BJ (cell line): ENCODE data around the gene MRPL10. TPM values are rescaled to one million over a fixed set of nuclear protein-coding genes. Genes with fewer than 3 reads are reported as not detected.

Experiments
- CTCF ChIA-PET: fragments of 350-600 bp; formaldehyde crosslinking; extraction: SDS; loops from one replicate; lab custom pipeline; 2021; ENCODE audit warnings: antibody characterized with exemption, inconsistent platforms; lab: Yijun Ruan, JAX
- POLR2A ChIA-PET: fragments of 300-600 bp; sonication (Branson Sonifier 250); formaldehyde crosslinking; extraction: SDS; loops from one replicate; lab custom pipeline; 2021; ENCODE audit warnings: antibody characterized with exemption; lab: Charles Lee
- DNase-seq: peaks from one replicate; pipeline ENCODE4 v3.0.0-alpha.2; 2011; ENCODE audit warnings: low read depth
- H3K27me3 ChIP-seq: 2 replicates; pipeline ENCODE4 v1.6.0; 2011; ENCODE audit warnings: low read length; ENCODE audit not compliant: control insufficient read depth, insufficient read depth
- H3K36me3 ChIP-seq: 2 replicates; pipeline ENCODE4 v1.5.1; 2011; ENCODE audit warnings: low read length; ENCODE audit not compliant: control insufficient read depth, insufficient read depth
- H3K4me3 ChIP-seq: 2 replicates; pipeline ENCODE4 v1.5.1; 2011; ENCODE audit warnings: low read depth, mild to moderate bottlenecking, control low read depth, low read length
- polyA plus RNA-seq: library from polyadenylated mRNA; depleted of rRNA; stranded (reverse); fragments of >200 nt; gene quantifications from 2 replicates; pipeline ENCODE4 v1.2.3, GENCODE V29; 2011
- TF ChIP-seq, protein P1 (sequence below): IDR thresholded peaks from 2 replicates; pipeline ENCODE4 v1.5.1; 2011; ENCODE audit warnings: low read depth, mild to moderate bottlenecking, control low read depth, inconsistent platforms, low read length, moderate library complexity; ENCODE audit not compliant: insufficient read depth

Gene MRPL10
- polyA plus RNA-seq, 1 experiment: 59.2 TPM

DNA sequence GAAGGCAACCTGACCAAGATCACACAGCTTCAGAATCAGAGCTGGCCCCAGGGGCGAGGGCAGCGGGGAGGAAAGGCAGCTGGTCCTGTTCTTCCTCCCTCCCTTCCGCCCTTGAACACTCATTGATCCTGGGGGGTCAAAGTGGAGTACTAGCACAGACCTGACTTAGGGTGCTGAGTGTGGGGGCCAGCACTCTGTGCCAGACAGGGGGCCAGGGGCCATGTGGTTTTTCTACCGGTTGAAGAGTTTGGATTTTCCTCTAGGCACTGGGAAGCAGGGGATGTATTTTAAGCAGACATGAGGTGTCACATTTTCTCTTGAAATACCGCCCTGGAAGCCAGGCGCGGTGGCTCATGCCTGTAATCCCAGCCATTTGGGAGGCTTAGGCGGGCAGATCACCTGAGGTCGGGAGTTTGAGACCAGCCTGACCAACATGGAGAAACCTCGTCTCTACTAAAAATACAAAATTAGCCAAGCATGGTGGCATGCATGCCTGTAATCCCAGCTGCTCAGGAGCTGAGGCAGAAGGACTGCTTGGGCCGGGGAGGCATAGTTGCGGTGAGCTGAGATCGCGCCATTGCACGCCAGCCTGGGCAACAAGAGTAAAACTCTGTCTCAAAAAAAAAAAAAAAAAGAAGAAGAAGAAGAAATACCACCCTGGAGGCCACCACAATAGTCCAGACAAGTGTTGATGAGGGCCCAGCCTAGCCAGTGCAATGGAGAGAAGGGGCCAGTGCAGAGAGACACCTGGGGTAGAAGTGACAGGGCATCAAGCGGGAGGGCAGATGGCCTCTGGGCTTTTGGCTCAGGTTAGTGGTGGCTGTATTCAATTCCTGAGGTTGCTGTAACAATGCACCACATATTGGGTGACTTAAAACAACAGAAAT is 25.1 kb downstream of the MRPL10 start:
- POLR2A ChIA-PET: no interaction called here
- no peak overlapping the region for H3K4me3 ChIP-seq
- TF ChIP-seq, protein P1, sequence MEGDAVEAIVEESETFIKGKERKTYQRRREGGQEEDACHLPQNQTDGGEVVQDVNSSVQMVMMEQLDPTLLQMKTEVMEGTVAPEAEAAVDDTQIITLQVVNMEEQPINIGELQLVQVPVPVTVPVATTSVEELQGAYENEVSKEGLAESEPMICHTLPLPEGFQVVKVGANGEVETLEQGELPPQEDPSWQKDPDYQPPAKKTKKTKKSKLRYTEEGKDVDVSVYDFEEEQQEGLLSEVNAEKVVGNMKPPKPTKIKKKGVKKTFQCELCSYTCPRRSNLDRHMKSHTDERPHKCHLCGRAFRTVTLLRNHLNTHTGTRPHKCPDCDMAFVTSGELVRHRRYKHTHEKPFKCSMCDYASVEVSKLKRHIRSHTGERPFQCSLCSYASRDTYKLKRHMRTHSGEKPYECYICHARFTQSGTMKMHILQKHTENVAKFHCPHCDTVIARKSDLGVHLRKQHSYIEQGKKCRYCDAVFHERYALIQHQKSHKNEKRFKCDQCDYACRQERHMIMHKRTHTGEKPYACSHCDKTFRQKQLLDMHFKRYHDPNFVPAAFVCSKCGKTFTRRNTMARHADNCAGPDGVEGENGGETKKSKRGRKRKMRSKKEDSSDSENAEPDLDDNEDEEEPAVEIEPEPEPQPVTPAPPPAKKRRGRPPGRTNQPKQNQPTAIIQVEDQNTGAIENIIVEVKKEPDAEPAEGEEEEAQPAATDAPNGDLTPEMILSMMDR: no peak
- H3K27me3 ChIP-seq: peaks cover 10% of the 10 kb centered on the region
- H3K36me3 ChIP-seq: peaks cover 17% of the 10 kb centered on the region
- no peak for DNase-seq
- CTCF ChIA-PET: interaction anchor here (0.6 to 2.3 kb wide), 2 partner anchors 10 to 16 kb away, joined by 3 to 6 read pairs; no protein-coding TSS in a partner anchor

DNA sequence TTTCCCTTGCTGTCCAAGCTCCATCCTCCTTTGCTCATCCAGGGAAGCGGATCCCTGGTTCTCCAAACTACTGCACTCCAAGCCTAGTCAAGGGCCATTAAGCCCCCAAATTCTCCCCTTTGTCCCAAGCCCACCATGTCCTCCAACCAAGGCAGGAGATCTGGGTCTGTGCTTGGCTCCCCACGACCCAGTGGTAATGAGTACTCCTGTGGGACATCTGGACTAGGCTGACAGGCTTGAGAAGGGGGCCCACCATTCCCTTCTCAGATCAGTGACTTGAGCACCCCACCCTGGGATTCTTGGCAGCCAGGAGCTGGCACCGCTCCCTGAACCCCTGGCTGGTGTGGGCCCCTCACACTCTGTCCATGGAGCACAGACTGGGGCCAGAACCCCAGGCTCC is 26.9 kb downstream of the MRPL10 start:
- TF ChIP-seq, protein P1: no peak
- H3K4me3 ChIP-seq: no peak overlapping the region
- H3K27me3 ChIP-seq: peaks cover 15% of the 10 kb centered on the region
- ChIA-PET POLR2A (no interaction called here), CTCF (interaction anchor here (1.2 to 4.1 kb wide), 3 partner anchors 11 to 17 kb away, joined by 3 to 23 read pairs (median 6); partner anchors contain the start of gene OSBPL7)
- peaks cover 16% of the 10 kb centered on the region for H3K36me3 ChIP-seq
- no peak for DNase-seq

DNA sequence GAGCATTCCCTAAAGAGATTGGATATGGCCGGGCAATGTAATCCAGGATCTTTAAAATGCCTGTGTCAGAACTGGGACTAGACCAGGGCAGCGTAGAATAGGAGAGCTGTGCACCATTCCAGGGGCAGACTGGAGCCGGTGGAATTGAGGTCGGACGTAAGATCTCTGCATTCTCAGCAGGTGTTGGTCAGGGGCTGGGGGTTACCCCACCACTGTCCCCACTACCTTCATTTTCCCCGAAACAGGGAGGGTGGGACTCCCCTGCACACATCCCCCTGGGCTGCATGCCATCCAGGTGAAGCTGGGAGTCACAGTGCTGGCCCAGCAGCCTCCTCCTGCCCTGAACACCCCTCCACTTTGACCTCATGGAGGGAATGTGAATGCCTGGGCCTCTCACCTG is 27.6 kb downstream of the MRPL10 start:
- H3K27me3 ChIP-seq: peaks cover 15% of the 10 kb centered on the region
- CTCF ChIA-PET: interaction anchor here (4.1 kb wide), 1 partner anchor 11 kb away, joined by 23 read pairs; no protein-coding TSS in a partner anchor
- no peak for DNase-seq
- no peak overlapping the region for H3K4me3 ChIP-seq
- POLR2A ChIA-PET: no interaction called here
- TF ChIP-seq, protein P1: no peak
- peaks cover 10% of the 10 kb centered on the region for H3K36me3 ChIP-seq

DNA sequence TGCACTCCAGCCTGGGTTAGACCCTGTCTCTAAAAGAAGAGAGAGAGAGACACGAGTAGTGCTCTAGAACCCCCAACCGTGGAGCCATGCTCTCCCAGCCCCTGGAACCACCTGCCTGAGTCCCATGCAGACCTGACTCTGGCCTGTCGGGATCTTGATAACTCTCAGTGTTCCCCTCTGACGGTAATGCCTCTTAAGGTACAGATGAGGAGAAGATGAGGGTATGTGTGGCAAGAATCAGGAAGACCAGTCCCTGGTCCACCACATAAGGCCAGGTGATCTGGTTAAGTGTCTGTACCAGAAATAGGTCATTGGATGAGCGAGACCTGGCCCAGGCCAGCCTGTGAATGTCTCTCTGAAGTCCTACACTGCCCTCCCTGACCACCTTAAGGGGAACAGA is 28.1 kb downstream of the MRPL10 start:
- DNase-seq: no peak
- ChIA-PET POLR2A (no interaction called here), CTCF (interaction anchor here (1.0 to 4.1 kb wide), 3 partner anchors 10 to 64 kb away, joined by 4 to 23 read pairs (median 6); partner anchors contain the start of gene OSBPL7)
- Histone ChIP-seq H3K36me3 (peaks cover 5% of the 10 kb centered on the region), H3K4me3 (no peak overlapping the region), H3K27me3 (peaks cover 15% of the 10 kb centered on the region)
- TF ChIP-seq, protein P1: no peak

DNA sequence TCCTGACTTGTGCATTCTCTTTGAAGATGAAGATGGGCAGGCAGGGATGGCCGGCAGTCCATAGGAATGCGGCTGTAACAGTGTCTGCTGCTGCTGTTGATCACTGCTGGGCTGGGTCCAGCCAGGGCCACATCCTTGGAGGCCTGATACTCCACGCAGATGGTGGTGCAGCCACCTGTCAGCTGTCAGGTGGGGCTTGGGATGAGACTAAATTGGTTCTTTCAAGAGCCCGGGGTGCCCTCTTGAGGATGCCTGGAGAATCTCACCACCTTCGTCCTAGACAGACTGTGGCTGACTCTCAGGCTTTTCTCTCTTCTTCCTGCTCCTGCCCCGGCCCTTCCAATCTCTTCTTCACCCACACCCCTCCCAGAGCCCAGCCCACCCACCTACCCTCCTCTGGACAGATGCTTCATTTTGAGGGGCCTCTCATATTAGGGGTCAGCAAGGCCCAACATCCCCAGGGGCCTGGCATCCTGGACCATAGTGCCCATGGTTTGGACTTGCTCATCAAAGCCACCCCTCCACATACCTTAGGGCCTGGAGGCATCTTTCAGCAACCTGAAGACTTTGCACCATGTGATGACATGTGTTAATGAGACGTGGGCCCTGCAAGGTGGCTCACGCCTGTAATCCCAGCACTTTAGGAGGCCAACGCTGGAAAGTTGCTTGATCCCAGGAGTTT is 28.9 kb downstream of the MRPL10 start:
- TF ChIP-seq, protein P1: peak; percentile 73
- no peak overlapping the region for H3K4me3 ChIP-seq
- no peak for DNase-seq
- H3K27me3 ChIP-seq: peaks cover 15% of the 10 kb centered on the region
- POLR2A ChIA-PET: no interaction called here
- CTCF ChIA-PET: interaction anchor here (0.6 to 4.1 kb wide), 11 partner anchors 9 to 136 kb away, joined by 3 to 23 read pairs (median 5); partner anchors contain the start of gene OSBPL7
- no peaks in the 10 kb centered on the region for H3K36me3 ChIP-seq
